ENCODE data around the gene RMDN3. TPM values are rescaled to one million over a fixed set of nuclear protein-coding genes. Genes with fewer than 3 reads are reported as not detected.

RMDN3 gene
- polyA plus RNA-seq, 2 donors = 18.0 to 21.6 TPM

DNA sequence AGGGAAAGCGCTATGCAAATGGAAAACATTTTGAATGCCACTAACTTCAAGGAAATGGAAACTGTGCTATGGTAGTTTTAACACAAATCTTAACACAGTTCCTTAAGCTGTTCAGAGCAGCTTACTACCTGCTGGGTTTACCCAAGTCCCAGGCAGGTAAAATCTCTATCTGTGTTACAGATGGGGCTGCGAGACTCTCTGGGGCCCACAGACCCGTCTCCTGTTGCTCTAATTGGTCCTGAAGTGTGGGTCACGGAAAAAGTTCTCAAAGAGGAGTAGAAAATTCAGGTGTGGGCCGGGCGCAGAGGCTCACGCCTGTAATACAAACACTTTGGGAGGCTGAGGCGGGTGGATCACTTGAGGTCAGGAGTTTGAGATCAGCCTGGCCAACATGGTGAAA lies 34.9 kb upstream of the RMDN3 start:
- Histone ChIP-seq H3K27ac (ENCODE audit: low read depth in 2 of 2, low read length in 1 of 2) (peak overlapping the region in 1 of 2 donors; percentile 47), H3K4me1 (ENCODE audit: control insufficient read depth in 2 of 2, insufficient read depth in 2 of 2, low read length in 1 of 2) (peaks cover 5 to 19% of the 10 kb centered on the region in 2 donors), H3K9me3 (ENCODE audit: control insufficient read depth in 2 of 2, insufficient read depth in 1 of 2, low read depth in 1 of 2, low read length in 1 of 2) (no peaks in the 10 kb centered on the region), H3K36me3 (ENCODE audit: control insufficient read depth in 2 of 2, insufficient read depth in 2 of 2, low read length in 1 of 2) (peaks cover 0 to 7% of the 10 kb centered on the region in 2 donors), H3K27me3 (ENCODE audit: control insufficient read depth in 1 of 2, insufficient read depth in 2 of 2, low read length in 2 of 2) (no peaks in the 10 kb centered on the region), H3K4me3 (ENCODE audit: low read depth in 1 of 2, low read length in 2 of 2) (no peak overlapping the region)
- 94 to 96% methylated on average over 8 of the region's 8 CpGs for WGBS, 2 donors

DNA sequence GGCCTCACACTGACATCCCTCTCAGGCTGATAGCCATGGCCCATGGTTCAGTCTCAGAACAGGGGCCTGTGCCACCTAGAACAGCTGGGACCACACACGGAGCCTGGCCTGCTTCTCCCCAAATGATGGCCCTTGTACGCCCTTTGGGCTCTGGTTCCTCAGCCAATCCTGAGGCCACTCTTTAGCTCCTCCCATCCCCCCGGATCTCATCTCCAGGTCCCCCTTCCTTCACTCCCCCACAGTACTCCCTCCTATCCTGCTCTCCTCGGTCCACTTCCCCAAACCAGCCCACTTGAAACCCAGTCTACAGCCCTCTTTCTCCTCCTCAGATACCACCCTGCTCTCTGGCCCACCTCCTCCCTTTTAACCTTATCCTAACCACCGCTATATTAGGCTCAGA lies 34.1 kb upstream of the RMDN3 start:
- peaks cover 0 to 7% of the 10 kb centered on the region in 2 donors for H3K36me3 ChIP-seq (ENCODE audit: control insufficient read depth in 2 of 2, insufficient read depth in 2 of 2, low read length in 1 of 2)
- no peak overlapping the region for H3K4me3 ChIP-seq (ENCODE audit: low read depth in 1 of 2, low read length in 2 of 2)
- H3K4me1 ChIP-seq (ENCODE audit: control insufficient read depth in 2 of 2, insufficient read depth in 2 of 2, low read length in 1 of 2) = peaks cover 5 to 19% of the 10 kb centered on the region in 2 donors
- H3K9me3 ChIP-seq (ENCODE audit: control insufficient read depth in 2 of 2, insufficient read depth in 1 of 2, low read depth in 1 of 2, low read length in 1 of 2) = no peaks in the 10 kb centered on the region
- H3K27me3 ChIP-seq (ENCODE audit: control insufficient read depth in 1 of 2, insufficient read depth in 2 of 2, low read length in 2 of 2) = no peaks in the 10 kb centered on the region
- WGBS, 2 donors = 80 to 82% methylated on average over 5 of the region's 5 CpGs
- H3K27ac ChIP-seq (ENCODE audit: low read depth in 2 of 2, low read length in 1 of 2) = peak overlapping the region; percentile 20 to 48

DNA sequence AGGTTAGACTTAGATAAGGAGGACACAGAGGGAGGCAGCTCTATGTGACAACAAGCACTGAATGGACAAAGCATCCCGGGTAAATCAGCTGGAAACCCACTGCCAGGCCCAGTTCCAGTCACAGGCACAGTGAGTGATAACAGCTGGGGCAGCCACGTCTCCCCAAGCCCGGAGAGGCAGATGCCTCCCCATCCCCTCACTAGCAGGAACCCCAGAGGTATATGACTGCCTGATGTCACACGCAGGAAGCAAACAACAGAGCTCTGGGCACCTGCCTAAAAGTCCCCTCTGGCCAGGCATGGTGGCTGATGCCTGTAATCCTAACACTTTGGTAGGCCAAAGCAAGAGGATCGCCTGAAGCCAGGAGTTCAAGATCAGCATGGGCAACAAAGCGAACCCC lies 32.9 kb upstream of the RMDN3 start:
- Histone ChIP-seq H3K9me3 (ENCODE audit: control insufficient read depth in 2 of 2, insufficient read depth in 1 of 2, low read depth in 1 of 2, low read length in 1 of 2) (no peaks in the 10 kb centered on the region), H3K27me3 (ENCODE audit: control insufficient read depth in 1 of 2, insufficient read depth in 2 of 2, low read length in 2 of 2) (no peaks in the 10 kb centered on the region), H3K4me3 (ENCODE audit: low read depth in 1 of 2, low read length in 2 of 2) (no peak overlapping the region), H3K27ac (ENCODE audit: low read depth in 2 of 2, low read length in 1 of 2) (peak overlapping the region; percentile 87 to 90), H3K36me3 (ENCODE audit: control insufficient read depth in 2 of 2, insufficient read depth in 2 of 2, low read length in 1 of 2) (peaks cover 0 to 7% of the 10 kb centered on the region in 2 donors), H3K4me1 (ENCODE audit: control insufficient read depth in 2 of 2, insufficient read depth in 2 of 2, low read length in 1 of 2) (peaks cover 5 to 17% of the 10 kb centered on the region in 2 donors)
- WGBS, 2 donors = 58 to 66% methylated on average over 6 of the region's 6 CpGs

DNA sequence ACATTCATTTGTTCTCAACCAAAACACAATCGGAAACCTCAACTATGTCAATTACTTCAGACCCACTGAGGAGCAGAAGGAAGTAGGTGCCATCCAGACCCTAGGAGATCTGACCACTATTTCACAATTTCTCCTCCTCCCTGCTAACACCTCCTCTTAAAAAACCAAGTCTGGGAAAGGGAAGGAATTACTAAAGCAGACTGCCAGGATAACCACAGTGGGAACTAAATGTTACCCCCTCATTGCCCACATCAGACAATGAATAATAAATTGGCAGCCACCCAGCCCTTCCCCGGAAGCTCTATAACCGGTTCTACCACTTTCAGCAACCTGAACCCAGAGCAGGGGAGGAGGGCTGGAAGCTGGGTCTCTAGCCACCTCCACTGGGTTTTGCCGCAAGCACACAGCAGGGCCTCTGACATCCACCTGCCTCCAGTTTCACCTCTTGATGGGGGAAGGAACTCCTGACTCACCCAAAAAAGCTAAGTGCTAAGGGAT lies 32.3 kb upstream of the RMDN3 start:
- H3K27me3 ChIP-seq (ENCODE audit: control insufficient read depth in 1 of 2, insufficient read depth in 2 of 2, low read length in 2 of 2) = no peaks in the 10 kb centered on the region
- H3K9me3 ChIP-seq (ENCODE audit: control insufficient read depth in 2 of 2, insufficient read depth in 1 of 2, low read depth in 1 of 2, low read length in 1 of 2) = no peaks in the 10 kb centered on the region
- H3K36me3 ChIP-seq (ENCODE audit: control insufficient read depth in 2 of 2, insufficient read depth in 2 of 2, low read length in 1 of 2) = peaks cover 0 to 7% of the 10 kb centered on the region in 2 donors
- H3K4me3 ChIP-seq (ENCODE audit: low read depth in 1 of 2, low read length in 2 of 2) = no peak overlapping the region
- H3K27ac ChIP-seq (ENCODE audit: low read depth in 2 of 2, low read length in 1 of 2) = peak overlapping the region; percentile 87 to 90
- WGBS, 2 donors = 19 to 21% methylated on average over 4 of the region's 4 CpGs
- peaks cover 5 to 21% of the 10 kb centered on the region in 2 donors for H3K4me1 ChIP-seq (ENCODE audit: control insufficient read depth in 2 of 2, insufficient read depth in 2 of 2, low read length in 1 of 2)

DNA sequence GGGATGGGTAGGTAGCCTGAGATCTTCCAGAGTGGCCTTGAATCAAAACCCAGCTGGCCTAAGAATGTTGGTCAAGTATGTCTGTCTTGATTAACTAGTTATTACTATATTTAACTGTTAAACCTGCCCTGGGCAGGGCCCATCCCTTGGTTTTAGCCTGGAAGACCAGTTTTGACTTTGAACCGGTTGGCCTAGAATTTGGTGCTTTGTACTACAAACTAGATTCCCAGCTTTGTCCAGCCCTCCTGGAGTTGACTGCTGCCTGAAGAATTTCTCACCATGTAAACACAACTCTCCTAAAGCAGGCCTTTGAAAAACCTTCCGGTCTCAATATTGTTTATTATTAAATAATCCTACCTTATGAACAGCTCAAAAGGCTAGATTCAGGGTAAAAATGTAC lies 30.8 kb upstream of the RMDN3 start:
- Histone ChIP-seq H3K36me3 (ENCODE audit: control insufficient read depth in 2 of 2, insufficient read depth in 2 of 2, low read length in 1 of 2) (peaks cover 0 to 3% of the 10 kb centered on the region in 2 donors), H3K4me3 (ENCODE audit: low read depth in 1 of 2, low read length in 2 of 2) (no peak overlapping the region), H3K27ac (ENCODE audit: low read depth in 2 of 2, low read length in 1 of 2) (peak overlapping the region; percentile 89 to 92), H3K27me3 (ENCODE audit: control insufficient read depth in 1 of 2, insufficient read depth in 2 of 2, low read length in 2 of 2) (no peaks in the 10 kb centered on the region), H3K4me1 (ENCODE audit: control insufficient read depth in 2 of 2, insufficient read depth in 2 of 2, low read length in 1 of 2) (peaks cover 2 to 18% of the 10 kb centered on the region in 2 donors), H3K9me3 (ENCODE audit: control insufficient read depth in 2 of 2, insufficient read depth in 1 of 2, low read depth in 1 of 2, low read length in 1 of 2) (no peaks in the 10 kb centered on the region)
- WGBS, 2 donors = 47 to 55% methylated on average over 2 of the region's 2 CpGs

DNA sequence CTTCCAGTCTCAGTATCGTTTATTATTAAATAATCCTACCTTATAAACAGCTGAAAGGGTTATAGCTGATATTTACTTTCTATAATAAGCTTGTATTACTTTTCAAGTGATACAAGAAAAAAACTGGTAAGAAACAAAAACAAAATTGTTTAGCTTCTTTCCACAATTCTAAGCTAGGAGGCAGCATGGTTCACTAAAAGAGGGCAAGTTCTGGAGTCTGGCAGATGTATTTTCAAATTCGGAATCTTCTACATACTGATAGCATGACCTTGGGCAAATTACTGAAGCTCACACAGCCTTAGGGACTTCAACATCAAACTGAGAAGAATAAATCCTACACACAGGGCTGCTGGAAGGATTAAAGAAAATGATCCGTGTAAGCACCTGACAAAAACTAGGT lies 30.1 kb upstream of the RMDN3 start:
- no peak overlapping the region for H3K4me3 ChIP-seq (ENCODE audit: low read depth in 1 of 2, low read length in 2 of 2)
- peaks cover 0 to 3% of the 10 kb centered on the region in 2 donors for H3K36me3 ChIP-seq (ENCODE audit: control insufficient read depth in 2 of 2, insufficient read depth in 2 of 2, low read length in 1 of 2)
- peak overlapping the region; percentile 89 to 92 for H3K27ac ChIP-seq (ENCODE audit: low read depth in 2 of 2, low read length in 1 of 2)
- no peaks in the 10 kb centered on the region for H3K27me3 ChIP-seq (ENCODE audit: control insufficient read depth in 1 of 2, insufficient read depth in 2 of 2, low read length in 2 of 2)
- H3K4me1 ChIP-seq (ENCODE audit: control insufficient read depth in 2 of 2, insufficient read depth in 2 of 2, low read length in 1 of 2) = peaks cover 2 to 18% of the 10 kb centered on the region in 2 donors
- 61 to 66% methylated on average over 3 of the region's 3 CpGs for WGBS, 2 donors
- H3K9me3 ChIP-seq (ENCODE audit: control insufficient read depth in 2 of 2, insufficient read depth in 1 of 2, low read depth in 1 of 2, low read length in 1 of 2) = no peaks in the 10 kb centered on the region

DNA sequence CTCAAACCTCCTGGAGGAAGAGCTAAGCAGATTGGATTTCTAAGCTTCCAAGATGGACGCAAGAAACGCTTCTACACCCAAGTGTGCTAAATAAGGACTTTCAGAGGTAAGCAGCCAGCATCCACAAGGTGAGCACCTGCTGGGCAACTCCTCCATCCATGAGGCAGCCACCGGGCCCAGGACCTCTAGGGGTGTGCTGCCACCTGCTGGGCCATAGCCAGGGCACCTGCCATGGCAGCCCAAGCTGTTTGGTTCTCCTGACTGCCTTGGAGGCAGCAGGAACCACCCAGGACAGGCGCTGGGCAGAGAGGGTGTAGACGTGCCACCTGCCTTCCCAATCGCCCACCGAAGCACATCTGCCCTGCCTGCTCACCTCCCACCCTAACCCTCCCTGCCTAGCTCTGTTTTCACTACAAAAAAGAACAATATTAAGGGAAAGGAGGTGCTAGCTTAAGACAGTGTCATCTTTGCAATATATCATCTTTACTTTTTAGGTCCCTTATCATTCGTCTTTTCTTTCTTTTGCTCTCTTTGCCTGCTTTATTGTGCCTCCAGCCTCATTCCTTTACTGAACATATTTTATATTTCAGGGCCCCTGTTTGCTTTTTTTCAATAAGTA lies 27.7 kb upstream of the RMDN3 start:
- Histone ChIP-seq H3K4me3 (ENCODE audit: low read depth in 1 of 2, low read length in 2 of 2) (no peak overlapping the region), H3K9me3 (ENCODE audit: control insufficient read depth in 2 of 2, insufficient read depth in 1 of 2, low read depth in 1 of 2, low read length in 1 of 2) (no peaks in the 10 kb centered on the region), H3K27me3 (ENCODE audit: control insufficient read depth in 1 of 2, insufficient read depth in 2 of 2, low read length in 2 of 2) (no peaks in the 10 kb centered on the region), H3K27ac (ENCODE audit: low read depth in 2 of 2, low read length in 1 of 2) (no peak overlapping the region), H3K4me1 (ENCODE audit: control insufficient read depth in 2 of 2, insufficient read depth in 2 of 2, low read length in 1 of 2) (peaks cover 0 to 9% of the 10 kb centered on the region in 2 donors), H3K36me3 (ENCODE audit: control insufficient read depth in 2 of 2, insufficient read depth in 2 of 2, low read length in 1 of 2) (peaks cover 0 to 10% of the 10 kb centered on the region in 2 donors)
- WGBS, 2 donors = 37 to 46% methylated on average over 8 of the region's 8 CpGs

DNA sequence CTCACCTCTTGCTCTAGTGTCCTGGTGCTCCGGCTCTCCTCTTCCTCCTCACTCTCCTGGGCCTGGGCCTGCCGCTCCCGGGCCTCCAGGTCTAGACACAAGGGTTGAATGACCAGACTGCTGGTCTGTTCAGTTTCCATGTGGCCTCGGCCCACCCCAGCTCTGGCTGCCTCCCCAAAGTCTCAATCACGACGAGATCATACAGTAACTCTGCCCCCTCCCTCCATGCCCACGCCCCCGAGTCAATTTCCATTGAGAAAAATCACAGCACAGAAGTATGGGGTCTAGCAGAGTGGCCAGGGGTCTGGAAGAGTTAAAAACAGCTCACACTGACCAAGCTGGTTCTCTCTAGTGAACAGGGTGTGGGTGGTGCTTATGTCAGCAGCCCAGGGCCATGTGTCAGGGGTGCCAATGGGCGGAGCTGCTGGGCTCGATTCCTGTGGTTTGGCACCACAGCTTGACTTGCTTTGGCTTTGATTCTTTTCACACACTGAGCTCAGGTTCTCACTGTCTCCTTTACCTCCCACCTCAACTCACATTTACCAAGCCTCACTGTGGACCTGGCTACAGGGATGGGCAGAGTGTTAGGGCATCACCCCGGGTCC lies 21.6 kb upstream of the RMDN3 start:
- H3K36me3 ChIP-seq (ENCODE audit: control insufficient read depth in 2 of 2, insufficient read depth in 2 of 2, low read length in 1 of 2) = peaks cover 14 to 40% of the 10 kb centered on the region in 2 donors

DNA sequence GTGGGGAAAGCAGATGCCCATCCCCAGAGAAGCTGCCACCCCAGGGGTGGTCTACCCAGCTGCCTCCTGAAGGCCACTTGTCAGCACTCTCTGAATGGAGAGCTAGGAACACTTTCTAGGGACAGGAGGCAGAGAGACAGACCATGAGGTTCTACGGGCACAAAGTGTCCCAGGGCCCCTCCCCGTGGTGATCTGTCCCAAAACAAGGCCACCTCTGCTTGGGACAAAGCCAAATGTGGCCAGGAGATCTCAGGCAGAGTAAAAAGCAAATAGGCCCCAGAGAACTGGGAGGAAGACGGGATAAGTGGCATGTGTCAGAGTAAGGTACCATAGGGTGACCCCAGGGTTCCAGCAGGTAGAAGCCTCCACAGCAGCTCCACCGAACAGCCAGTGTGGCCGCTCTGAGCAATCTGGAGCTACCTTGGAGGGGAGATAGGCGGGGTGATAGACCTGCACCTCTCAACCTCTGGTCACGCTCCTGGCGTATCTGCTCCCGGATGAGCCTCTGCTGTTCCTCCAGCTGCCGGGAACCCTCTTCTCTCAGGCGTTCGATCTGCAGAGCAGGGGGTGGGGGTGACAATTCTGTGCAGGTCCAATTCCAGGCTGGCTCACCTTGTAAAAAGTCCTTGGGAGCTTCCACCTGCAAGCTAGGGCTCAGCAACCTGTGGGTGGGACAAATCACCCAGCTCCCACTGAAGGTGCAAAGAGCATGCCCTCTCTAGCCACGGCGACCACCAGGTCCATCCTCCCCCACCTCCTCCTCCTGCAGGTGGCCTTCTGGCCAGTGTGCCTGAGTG lies 20.9 kb upstream of the RMDN3 start:
- Histone ChIP-seq H3K27me3 (ENCODE audit: control insufficient read depth in 1 of 2, insufficient read depth in 2 of 2, low read length in 2 of 2) (no peaks in the 10 kb centered on the region), H3K9me3 (ENCODE audit: control insufficient read depth in 2 of 2, insufficient read depth in 1 of 2, low read depth in 1 of 2, low read length in 1 of 2) (peaks cover 0 to 2% of the 10 kb centered on the region in 2 donors), H3K4me3 (ENCODE audit: low read depth in 1 of 2, low read length in 2 of 2) (peak overlapping the region in 1 of 2 donors; percentile 26), H3K27ac (ENCODE audit: low read depth in 2 of 2, low read length in 1 of 2) (peak overlapping the region; percentile 47 to 90), H3K36me3 (ENCODE audit: control insufficient read depth in 2 of 2, insufficient read depth in 2 of 2, low read length in 1 of 2) (peaks cover 14 to 42% of the 10 kb centered on the region in 2 donors), H3K4me1 (ENCODE audit: control insufficient read depth in 2 of 2, insufficient read depth in 2 of 2, low read length in 1 of 2) (peaks cover 0 to 14% of the 10 kb centered on the region in 2 donors)
- WGBS, 2 donors = 81% methylated on average over 14 of the region's 14 CpGs

More for the DNA sequence above, 21.6 kb upstream of the RMDN3 start:
- peaks cover 0 to 2% of the 10 kb centered on the region in 2 donors for H3K9me3 ChIP-seq (ENCODE audit: control insufficient read depth in 2 of 2, insufficient read depth in 1 of 2, low read depth in 1 of 2, low read length in 1 of 2)
- 50 to 53% methylated on average over 10 to 11 of the region's 11 CpGs for WGBS, 2 donors
- peak overlapping the region; percentile 81 to 90 for H3K27ac ChIP-seq (ENCODE audit: low read depth in 2 of 2, low read length in 1 of 2)
- H3K27me3 ChIP-seq (ENCODE audit: control insufficient read depth in 1 of 2, insufficient read depth in 2 of 2, low read length in 2 of 2) = no peaks in the 10 kb centered on the region
- peak overlapping the region in 1 of 2 donors; percentile 26 for H3K4me3 ChIP-seq (ENCODE audit: low read depth in 1 of 2, low read length in 2 of 2)
- H3K4me1 ChIP-seq (ENCODE audit: control insufficient read depth in 2 of 2, insufficient read depth in 2 of 2, low read length in 1 of 2) = peaks cover 0 to 9% of the 10 kb centered on the region in 2 donors

Data from esophagus (tissue), 2 donors.